GM12865 (cell line): ENCODE results near the gene DLG5.

Experiments used
- DNase-seq: peaks from one replicate; pipeline ENCODE4 v3.0.0; 2010; ENCODE audit warnings: low read depth
- H3K4me3 ChIP-seq: 2 replicates; pipeline ENCODE4 v1.5.1; 2011; ENCODE audit warnings: mild to moderate bottlenecking, low read depth, low read length, control low read depth
- TF ChIP-seq, protein P1 (sequence below): IDR thresholded peaks from 2 replicates; pipeline ENCODE4 v1.5.1; 2011; ENCODE audit warnings: low read length, control low read depth, low read depth, inconsistent platforms; ENCODE audit not compliant: insufficient read depth; ENCODE audit errors: missing control alignments

DLG5 gene

DNA sequence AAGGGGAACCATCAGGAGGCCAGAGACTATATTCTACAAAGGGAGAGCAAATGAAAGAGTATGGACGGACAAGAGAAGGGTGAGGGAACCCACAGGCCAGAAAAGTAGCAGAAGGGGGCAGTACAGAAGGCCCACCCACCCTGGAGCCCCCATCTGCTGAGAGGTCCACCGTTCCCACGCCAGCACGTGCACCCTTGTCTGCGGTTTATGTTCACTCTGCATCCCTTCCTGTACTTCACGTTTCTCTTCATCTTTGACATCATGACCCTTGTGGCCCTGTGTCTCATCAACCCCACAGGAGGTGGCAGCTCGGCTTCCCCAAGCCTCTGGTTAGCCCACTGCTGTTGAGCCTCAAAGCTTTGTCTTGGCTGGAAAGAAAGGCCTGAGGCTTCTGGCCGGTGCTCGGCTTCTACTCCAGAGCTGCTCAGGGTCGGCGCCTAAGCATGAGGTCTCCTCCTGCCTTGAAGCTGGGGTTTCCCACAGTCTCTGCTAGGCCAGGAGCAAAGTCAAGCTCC is 138.0 kb downstream of the DLG5 start:
- H3K4me3 ChIP-seq = no peak overlapping the region
- TF ChIP-seq, protein P1, sequence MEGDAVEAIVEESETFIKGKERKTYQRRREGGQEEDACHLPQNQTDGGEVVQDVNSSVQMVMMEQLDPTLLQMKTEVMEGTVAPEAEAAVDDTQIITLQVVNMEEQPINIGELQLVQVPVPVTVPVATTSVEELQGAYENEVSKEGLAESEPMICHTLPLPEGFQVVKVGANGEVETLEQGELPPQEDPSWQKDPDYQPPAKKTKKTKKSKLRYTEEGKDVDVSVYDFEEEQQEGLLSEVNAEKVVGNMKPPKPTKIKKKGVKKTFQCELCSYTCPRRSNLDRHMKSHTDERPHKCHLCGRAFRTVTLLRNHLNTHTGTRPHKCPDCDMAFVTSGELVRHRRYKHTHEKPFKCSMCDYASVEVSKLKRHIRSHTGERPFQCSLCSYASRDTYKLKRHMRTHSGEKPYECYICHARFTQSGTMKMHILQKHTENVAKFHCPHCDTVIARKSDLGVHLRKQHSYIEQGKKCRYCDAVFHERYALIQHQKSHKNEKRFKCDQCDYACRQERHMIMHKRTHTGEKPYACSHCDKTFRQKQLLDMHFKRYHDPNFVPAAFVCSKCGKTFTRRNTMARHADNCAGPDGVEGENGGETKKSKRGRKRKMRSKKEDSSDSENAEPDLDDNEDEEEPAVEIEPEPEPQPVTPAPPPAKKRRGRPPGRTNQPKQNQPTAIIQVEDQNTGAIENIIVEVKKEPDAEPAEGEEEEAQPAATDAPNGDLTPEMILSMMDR = no peak
- DNase-seq = no peak

DNA sequence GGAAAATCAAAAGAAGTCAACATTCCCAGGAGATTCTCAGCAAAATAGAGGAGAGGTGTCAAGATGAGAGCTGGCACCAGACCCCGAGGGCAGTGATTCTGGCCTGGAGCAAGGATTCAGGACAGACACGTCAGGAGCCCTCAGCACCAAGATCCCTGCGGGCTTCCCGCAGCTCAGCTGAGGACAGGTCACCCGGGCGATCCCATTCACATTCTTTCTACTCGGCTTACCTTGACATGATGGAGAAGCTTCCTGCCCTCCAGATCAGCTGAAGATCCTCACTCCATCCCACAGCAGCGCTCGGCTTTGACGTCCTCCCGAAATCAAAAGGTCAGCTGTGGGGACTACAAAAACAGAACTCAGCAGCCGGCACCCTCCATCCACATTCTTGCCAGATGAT is 139.1 kb downstream of the DLG5 start:
- no peak for DNase-seq
- TF ChIP-seq, protein P1 = no peak
- no peak overlapping the region for H3K4me3 ChIP-seq

DNA sequence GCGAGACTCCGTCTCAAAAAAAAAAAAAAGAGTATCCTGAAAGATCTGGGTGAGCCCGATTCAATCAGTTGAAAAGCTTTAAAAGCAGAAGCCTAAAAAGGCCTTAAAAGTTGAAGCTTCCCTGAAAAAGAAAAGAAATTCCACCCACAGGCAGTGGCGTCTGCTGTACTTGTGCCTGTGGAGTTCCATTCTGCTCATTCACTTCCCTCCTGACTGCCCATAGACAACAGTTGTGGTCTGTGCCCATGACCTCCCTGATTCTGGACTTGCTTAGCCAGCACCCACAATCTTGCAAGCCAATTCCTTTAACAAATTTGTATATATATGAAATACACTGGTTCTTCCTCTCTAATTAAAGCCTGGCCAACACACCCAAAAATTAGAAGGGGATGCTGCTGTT is 141.7 kb downstream of the DLG5 start:
- H3K4me3 ChIP-seq = no peak overlapping the region
- TF ChIP-seq, protein P1 = no peak
- no peak for DNase-seq

DNA sequence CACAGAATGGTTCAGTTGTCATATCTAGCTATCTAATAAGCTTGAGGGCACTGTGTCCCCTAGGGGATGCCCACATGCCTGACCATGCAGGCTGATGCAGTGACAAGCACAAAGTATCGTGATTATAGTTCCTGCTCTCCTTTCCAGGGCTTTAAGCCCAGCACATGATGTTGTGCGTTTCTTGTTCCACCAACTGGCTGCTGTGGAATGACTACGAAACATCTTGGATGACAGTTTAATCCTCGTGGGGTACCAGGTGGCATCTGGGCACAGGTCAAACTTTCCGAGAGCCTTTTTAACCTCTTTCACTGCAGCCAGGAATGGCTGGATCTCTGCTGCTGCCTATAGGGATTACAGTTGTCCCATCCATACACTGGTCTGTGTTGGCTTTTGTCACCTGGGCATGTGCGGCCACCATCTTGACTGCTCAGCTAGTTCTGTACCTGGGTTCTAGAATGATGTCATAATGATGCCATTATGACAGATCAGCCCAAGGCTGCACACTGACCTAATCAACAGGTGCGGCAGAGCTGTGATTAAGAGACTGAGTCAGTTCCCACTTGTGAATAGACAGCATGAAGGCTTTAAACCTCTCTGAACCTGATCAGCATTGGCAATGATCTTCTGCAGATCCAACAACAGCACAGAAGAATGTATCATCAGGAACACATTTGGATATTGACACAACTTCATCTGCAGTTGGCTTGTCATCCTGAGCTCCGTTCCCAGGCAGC is 144.1 kb downstream of the DLG5 start:
- no peak for DNase-seq
- TF ChIP-seq, protein P1 = no peak
- H3K4me3 ChIP-seq = no peak overlapping the region

DNA sequence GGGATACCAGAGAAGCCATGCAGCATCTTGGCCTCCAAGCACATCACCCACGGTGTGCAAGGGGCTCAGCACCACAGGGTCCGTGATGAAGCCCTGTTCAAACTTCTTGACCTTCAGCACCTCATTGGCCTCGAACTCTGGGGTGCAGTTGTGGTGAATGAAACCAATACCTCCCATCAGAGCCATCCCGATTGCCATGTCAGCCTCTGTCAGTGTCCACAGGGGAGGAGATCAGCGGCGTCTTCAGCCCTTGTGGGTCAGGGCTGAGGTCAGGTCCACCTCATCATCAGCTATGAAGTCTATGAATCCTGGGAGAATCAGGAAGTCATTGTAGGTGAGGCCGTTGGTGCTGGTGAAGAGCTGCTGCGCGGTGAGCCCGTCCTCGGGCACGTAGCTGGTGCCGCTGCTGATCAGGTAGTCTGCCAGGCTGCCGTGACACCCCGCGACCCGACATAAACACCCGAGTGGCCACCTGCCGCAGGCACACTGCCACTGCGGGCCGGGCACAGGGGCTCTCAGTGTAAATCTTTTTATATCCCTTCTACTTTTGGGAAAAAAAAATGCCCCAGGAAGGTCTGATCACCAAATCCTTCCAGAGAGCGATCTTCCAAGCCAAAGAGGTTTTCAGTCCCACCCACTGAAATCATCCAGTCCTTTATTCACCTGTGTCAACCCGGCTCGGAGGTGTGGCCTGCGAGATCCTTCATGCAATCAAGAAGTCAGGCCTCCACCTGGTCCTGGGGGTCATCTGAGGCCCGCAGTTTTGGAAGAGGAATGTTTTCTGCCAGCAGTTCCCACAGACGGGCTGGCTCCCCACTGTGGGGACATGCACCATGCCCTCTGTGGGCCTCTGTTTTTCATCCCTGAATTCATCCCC is 144.9 kb downstream of the DLG5 start:
- no peak for DNase-seq
- no peak overlapping the region for H3K4me3 ChIP-seq
- TF ChIP-seq, protein P1 = no peak

DNA sequence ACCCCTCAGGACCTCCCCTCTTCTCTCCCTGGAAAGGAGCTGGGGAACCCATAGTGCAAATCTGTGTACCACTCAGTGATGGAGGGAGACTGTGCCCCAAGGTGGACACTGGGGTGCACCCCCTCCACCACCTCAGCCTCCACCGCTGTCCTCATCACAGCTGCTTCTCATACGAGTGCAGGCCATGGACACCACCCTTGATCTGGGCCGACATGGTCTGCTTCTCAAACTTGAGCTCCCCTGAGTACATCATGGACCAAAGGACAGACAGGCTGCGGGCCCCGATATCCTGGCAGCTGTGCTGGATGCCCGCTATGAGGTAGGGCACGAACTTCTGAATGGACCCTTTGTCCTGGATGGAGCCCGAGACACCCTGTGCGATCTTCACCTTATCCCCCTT is 146.4 kb downstream of the DLG5 start:
- H3K4me3 ChIP-seq = no peak overlapping the region
- TF ChIP-seq, protein P1 = no peak
- no peak for DNase-seq

DNA sequence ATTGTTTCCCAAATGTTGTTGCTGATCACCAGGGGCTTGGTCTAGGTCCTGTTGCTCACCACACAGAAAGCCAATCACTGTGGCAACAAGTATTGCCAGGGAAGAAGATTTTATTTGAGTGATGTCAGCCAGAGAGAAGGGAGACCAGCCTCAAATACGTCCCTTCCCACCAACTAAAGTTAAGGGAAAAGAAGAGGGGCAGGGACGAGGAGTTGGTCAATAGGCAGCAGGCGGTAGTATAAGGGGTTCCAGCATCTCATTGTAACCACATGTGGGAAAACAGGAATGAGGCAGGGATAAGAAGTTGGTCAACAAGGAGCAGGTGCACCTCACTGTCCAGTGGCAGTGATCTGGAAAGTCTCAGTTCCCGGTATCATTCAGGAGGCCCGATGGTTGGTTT is 150.1 kb downstream of the DLG5 start:
- DNase-seq = no peak
- TF ChIP-seq, protein P1 = no peak
- no peak overlapping the region for H3K4me3 ChIP-seq
